ENCODE results near the gene SURF4.
A peak's percentile ranks its signal among the peaks of the same experiment; 100 is the strongest.

Gene SURF4

DNA sequence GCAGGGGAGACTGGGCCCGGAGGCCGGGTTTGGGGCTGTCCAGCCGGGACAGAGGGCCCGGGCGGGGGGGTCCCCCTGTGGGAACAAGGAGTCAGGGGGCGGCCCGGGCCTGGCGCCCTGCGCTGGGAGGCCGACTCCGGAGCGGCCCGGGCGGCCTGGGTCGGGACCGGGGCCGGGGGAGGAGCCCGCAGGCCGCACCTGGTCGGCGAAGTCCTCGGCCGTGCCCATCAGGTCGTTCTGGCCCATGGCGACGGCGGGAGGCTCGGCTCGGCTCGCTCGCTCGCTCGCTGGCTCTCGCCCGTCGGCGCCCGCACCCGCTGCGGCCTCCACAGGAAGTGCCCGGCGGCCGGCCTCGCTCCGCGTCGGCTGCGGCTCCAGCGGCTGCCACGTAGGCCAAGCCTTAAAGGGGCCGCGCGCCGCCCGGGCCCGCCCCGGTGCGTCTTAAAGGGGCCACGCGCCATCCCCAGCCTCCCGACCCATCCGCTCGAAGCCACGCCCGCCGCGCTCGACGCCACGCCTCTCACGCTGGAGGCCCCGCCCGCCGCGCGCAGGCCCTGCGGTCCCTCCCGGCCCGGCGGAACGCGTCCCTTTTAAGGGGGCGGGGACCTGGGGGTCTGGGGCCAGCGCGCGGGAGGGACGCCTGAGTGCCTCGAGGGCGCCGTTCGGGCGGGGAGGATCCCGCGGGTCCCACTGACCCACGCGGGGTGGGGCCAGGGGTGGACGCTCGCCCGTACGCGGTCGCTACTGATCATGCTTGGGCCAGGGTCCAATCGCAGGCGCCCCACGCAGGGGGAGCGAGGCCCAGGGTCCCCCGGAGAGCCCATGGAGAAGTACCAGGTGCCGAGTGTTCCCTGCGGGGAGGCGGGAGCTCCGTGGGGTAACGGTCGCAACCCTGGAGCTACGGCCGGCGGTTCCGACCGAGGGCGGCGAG is at the start of gene SURF4, which contains the start of gene STKLD1:
TSS of gene SURF4 (minus strand) at position 337 of the 931 bp plus-strand sequence. CDS start at position 246, 91 bp downstream.
TSS of gene STKLD1 (plus strand) at position 643 of the 931 bp plus-strand sequence. CDS start at position 751, 108 bp downstream.
- no peak for TF ChIP-seq CTCF (IDR thresholded peaks at IDR 0.05)
- Histone ChIP-seq H3K27ac (peak within 1 kb of the TSS; percentile 95 to 97), H3K4me3 (peak within 1 kb of the TSS; percentile 99)
- peak; percentile 96 for DNase-seq (ENCODE audit: low spot score)

DNA sequence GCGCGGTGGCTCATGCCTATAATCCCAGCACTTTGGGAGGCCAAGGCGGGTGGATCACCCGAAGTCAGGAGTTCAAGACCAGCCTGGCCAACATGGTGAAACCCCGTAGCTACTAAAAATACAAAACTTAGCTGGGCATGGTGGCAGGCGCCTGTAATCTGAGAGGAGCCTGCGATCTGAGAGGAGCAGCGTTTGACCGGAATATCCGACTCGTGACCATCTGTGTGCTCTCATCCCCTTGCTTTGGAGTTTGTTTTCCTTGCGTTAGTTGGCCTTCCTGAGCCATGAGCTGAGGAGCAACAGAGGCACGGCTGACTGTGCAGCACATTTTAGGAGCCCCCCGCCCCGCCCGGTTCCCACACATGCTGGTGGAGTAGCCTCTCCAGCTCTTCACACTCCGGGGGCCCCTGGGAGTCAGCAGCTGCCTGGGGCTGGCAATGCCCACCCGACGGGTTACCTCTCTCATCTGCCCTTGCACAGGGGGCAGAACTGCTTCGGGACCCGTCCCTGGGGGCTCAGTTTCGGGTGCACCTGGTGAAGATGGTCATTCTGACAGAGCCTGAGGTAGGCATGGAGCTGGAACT is 49.3 kb upstream of the SURF4 start:
- TF ChIP-seq CTCF (IDR thresholded peaks at IDR 0.05): no peak
- Histone ChIP-seq H3K4me3 (no peak overlapping the region), H3K27ac (no peak overlapping the region)
- DNase-seq (ENCODE audit: low spot score): no peak

GRCh38 chr9:133424187-133424586 is 48.3 kb upstream of the SURF4 start:
- TF ChIP-seq CTCF (IDR thresholded peaks at IDR 0.05): no peak
- no peak for DNase-seq (ENCODE audit: low spot score)
- H3K27ac ChIP-seq: no peak overlapping the region
- no peak overlapping the region for H3K4me3 ChIP-seq

- TF ChIP-seq CTCF (IDR thresholded peaks at IDR 0.05): no peak
- Histone ChIP-seq H3K4me3 (no peak overlapping the region), H3K27ac (no peak overlapping the region)
- no peak for DNase-seq (ENCODE audit: low spot score)
These were observed 47.4 kb upstream of the SURF4 start for GRCh38 chr9:133423216-133423615.

- no peak within 1 kb of the TSS for H3K27ac ChIP-seq
- DNase-seq (ENCODE audit: low spot score): no peak
- H3K4me3 ChIP-seq: no peak within 1 kb of the TSS
- no peak for TF ChIP-seq CTCF (IDR thresholded peaks at IDR 0.05)
These were observed 46.0 kb upstream of the SURF4 start, which contains the start of gene ADAMTS13 for GRCh38 chr9:133421615-133422542. ADAMTS13 (plus strand) TSS chr9:133422367; CDS start chr9:133422444, 77 bp downstream.

DNA sequence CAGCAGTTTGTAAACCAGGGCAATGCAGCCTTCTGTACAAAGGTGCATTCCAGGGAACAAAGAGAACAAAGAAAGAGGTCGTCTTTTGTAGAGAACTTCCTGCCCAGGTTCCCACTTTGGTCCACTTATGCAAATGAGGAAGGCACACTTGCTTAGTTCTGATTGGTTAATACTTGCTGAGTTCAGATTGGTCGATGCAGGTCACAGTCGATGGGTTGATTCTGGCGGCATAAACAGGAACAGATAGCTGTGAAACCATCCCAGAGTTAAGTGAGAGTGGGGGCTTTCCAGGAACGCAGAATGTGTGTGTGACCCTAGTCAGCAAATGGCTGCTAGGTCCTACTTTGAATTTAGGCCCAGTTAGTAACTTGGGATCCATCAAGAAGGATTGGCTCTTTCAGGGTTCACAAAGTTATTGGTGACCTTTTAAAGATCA is 44.5 kb upstream of the SURF4 start:
- DNase-seq (ENCODE audit: low spot score): no peak
- no peak for TF ChIP-seq CTCF (IDR thresholded peaks at IDR 0.05)
- H3K27ac ChIP-seq: no peak overlapping the region
- H3K4me3 ChIP-seq: no peak overlapping the region
